Testis (tissue), 3 donors: ENCODE measurements around the gene ZG16B. TPM values are rescaled to one million over a fixed set of nuclear protein-coding genes. Genes with fewer than 3 reads are reported as not detected.

Source experiments
- DNase-seq: peaks from one replicate; pipeline ENCODE4 v3.0.0-alpha.2; 2019
- H3K27ac ChIP-seq, 2 donors: fragments of 200-600 bp; sonication (generic); one replicate each; pipeline ENCODE4 v1.5.1; 2019
- H3K27me3 ChIP-seq: fragments of 200-600 bp; sonication (generic); one replicate; pipeline ENCODE4 v1.5.1; 2019
- H3K36me3 ChIP-seq: fragments of 200-600 bp; sonication (generic); one replicate; pipeline ENCODE4 v1.5.1; 2017; ENCODE audit warnings: low read depth; ENCODE audit errors: missing control alignments
- H3K4me1 ChIP-seq: fragments of 200-600 bp; sonication (generic); one replicate; pipeline ENCODE4 v1.5.1; 2019
- H3K4me3 ChIP-seq, 2 donors: fragments of 200-600 bp; sonication (generic); one replicate each; pipeline ENCODE4 v1.5.1; 2017 to 2019
- H3K9me3 ChIP-seq: fragments of 200-600 bp; sonication (generic); one replicate; pipeline ENCODE4 v1.5.1; 2017
- CTCF ChIP-seq, 3 experiments: fragments of 450-650 bp in 2 of 3; fragments of 200-600 bp in 1 of 3; sonication (generic) in 1 of 3; IDR thresholded peaks; one replicate each; pipeline ENCODE4 v1.5.1; 2016 to 2019; ENCODE audit warnings: antibody characterized with exemption in 3 of 3, mild to moderate bottlenecking in 2 of 3, moderate library complexity in 1 of 3
- POLR2A ChIP-seq: fragments of 450-650 bp; IDR thresholded peaks from one replicate; pipeline ENCODE4 v1.6.1; 2017; ENCODE audit warnings: antibody characterized with exemption, mild to moderate bottlenecking, moderate library complexity
- WGBS, 2 donors: methylation state at CpG; one replicate each; pipeline ENCODE4 v1.1.5; 2018; 5-methylcytosine and 5-hydroxymethylcytosine counted together
- intact Hi-C: fragments of 100-400 bp; cut with DNase I; formaldehyde crosslinking; loops from one replicate; pipeline ENCODE4 v1.15.1; 2023; ENCODE audit warnings: low total_unique reads
- polyA plus RNA-seq: library from polyadenylated mRNA; stranded (reverse); fragments of 350-450 nt; fragmentation: Illumina TruSeq; extraction: RNeasy Lipid Tissue Mini Kit (QIAGEN cat#74804); gene quantifications from one replicate; pipeline ENCODE4 v1.2.3, GENCODE V29; 2014; ENCODE audit warnings: low read depth, low replicate concordance; ENCODE audit not compliant: insufficient read depth
- total RNA-seq, 2 donors: library from RNA; depleted of rRNA; stranded (reverse); fragments of >200 nt; gene quantifications; one replicate each; pipeline ENCODE4 v1.2.3, GENCODE V29; 2016

ZG16B gene
- total and polyA plus RNA-seq, 3 donors from 2014 or later, result 1.7 to 3.5 (median 1.8) TPM

- no peak for TF ChIP-seq CTCF (IDR thresholded peaks at IDR 0.05)
- TF ChIP-seq POLR2A, result no peak
- intact Hi-C loops, result no loop called here
- DNase-seq, result no peak
- 10 to 16% methylated on average over 17 to 42 of the region's 79 CpGs for WGBS, 2 donors
- H3K4me1 ChIP-seq, result peaks cover 13% of the 10 kb centered on the region
- no peaks in the 10 kb centered on the region for H3K36me3 ChIP-seq
- no peaks in the 10 kb centered on the region for H3K9me3 ChIP-seq
- peak overlapping the region in 1 of 2 donors; percentile 39 for H3K4me3 ChIP-seq
- H3K27ac ChIP-seq, result no peak overlapping the region
- H3K27me3 ChIP-seq, result no peaks in the 10 kb centered on the region
Observed at GRCh38 chr16:2785101-2785991, 44.8 kb upstream of the ZG16B start.

- 30 to 38% methylated on average over 14 to 15 of the region's 15 CpGs for WGBS, 2 donors
- no peak overlapping the region for H3K27ac ChIP-seq
Observed at GRCh38 chr16:2786061-2786825, 43.9 kb upstream of the ZG16B start.

GRCh38 chr16:2786826-2787151 is 43.3 kb upstream of the ZG16B start:
- no peak for DNase-seq
- H3K4me3 ChIP-seq, result no peak overlapping the region
- no peaks in the 10 kb centered on the region for H3K36me3 ChIP-seq
- 54 to 68% methylated on average over 3 of the region's 3 CpGs for WGBS, 2 donors
- no peak overlapping the region for H3K27ac ChIP-seq
- no peak for TF ChIP-seq POLR2A
- no peak for TF ChIP-seq CTCF (IDR thresholded peaks at IDR 0.05)
- intact Hi-C loops, result no loop called here
- H3K9me3 ChIP-seq, result no peaks in the 10 kb centered on the region
- no peaks in the 10 kb centered on the region for H3K27me3 ChIP-seq
- peaks cover 13% of the 10 kb centered on the region for H3K4me1 ChIP-seq

More at GRCh38 chr16:2786061-2786825, 43.9 kb upstream of the ZG16B start:
- H3K9me3 ChIP-seq, result no peaks in the 10 kb centered on the region
- H3K36me3 ChIP-seq, result no peaks in the 10 kb centered on the region
- no peaks in the 10 kb centered on the region for H3K27me3 ChIP-seq
- no peak for DNase-seq
- H3K4me3 ChIP-seq, result no peak overlapping the region
- H3K4me1 ChIP-seq, result peaks cover 13% of the 10 kb centered on the region
- intact Hi-C loops, result no loop called here
- TF ChIP-seq CTCF (IDR thresholded peaks at IDR 0.05), result no peak
- no peak for TF ChIP-seq POLR2A

- Histone ChIP-seq H3K27me3 (no peaks in the 10 kb centered on the region), H3K36me3 (no peaks in the 10 kb centered on the region), H3K4me3 (no peak within 1 kb of the TSS), H3K9me3 (no peaks in the 10 kb centered on the region), H3K4me1 (peaks cover 13% of the 10 kb centered on the region), H3K27ac (no peak within 1 kb of the TSS)
- DNase-seq, result no peak
- 44 to 53% methylated on average over 10 of the region's 10 CpGs for WGBS, 2 donors
- TF ChIP-seq POLR2A (no peak), CTCF (IDR thresholded peaks at IDR 0.05) (no peak)
- intact Hi-C loops, result no loop called here
Observed at GRCh38 chr16:2787406-2787805, 42.7 kb upstream of the ZG16B start, which contains the start of gene PRSS33. TSS of gene PRSS33 (minus strand) at chr16:2787560. CDS start at chr16:2786547, 1,013 bp downstream.
